Neural progenitor cell (in vitro differentiated cells): ENCODE data around the gene RGCC. TPM values are rescaled to one million over a fixed set of nuclear protein-coding genes. Genes with fewer than 3 reads are reported as not detected.

Experiments used
- DNase-seq: peaks from one replicate; pipeline ENCODE4 v3.0.0-alpha.2; 2016; ENCODE audit warnings: low spot score
- H2AFZ ChIP-seq: fragments of 200-600 bp; sonication (generic); replicated peaks from 2 replicates; pipeline ENCODE4 v1.6.1; 2016; ENCODE audit warnings: antibody characterized with exemption
- H3F3A ChIP-seq: fragments of 200-600 bp; sonication (generic); 2 replicates; pipeline ENCODE4 v1.6.1; 2016; ENCODE audit warnings: antibody characterized with exemption, low read depth
- H3K27ac ChIP-seq: fragments of 200-600 bp; sonication (generic); 2 replicates; pipeline ENCODE4 v1.5.1; 2016; ENCODE audit warnings: mild to moderate bottlenecking
- H3K27me3 ChIP-seq: fragments of 200-600 bp; sonication (generic); 2 replicates; pipeline ENCODE4 v1.6.1; 2016; ENCODE audit warnings: mild to moderate bottlenecking, moderate library complexity
- H3K36me3 ChIP-seq: fragments of 200-600 bp; sonication (generic); 2 replicates; pipeline ENCODE4 v1.5.1; 2016
- H3K4me1 ChIP-seq: fragments of 200-600 bp; sonication (generic); 2 replicates; pipeline ENCODE4 v1.6.1; 2016; ENCODE audit warnings: mixed run types
- H3K4me2 ChIP-seq: fragments of 200-600 bp; sonication (generic); 2 replicates; pipeline ENCODE4 v1.6.1; 2016
- H3K4me3 ChIP-seq: fragments of 200-600 bp; sonication (generic); 2 replicates; pipeline ENCODE4 v1.5.1; 2016
- H3K79me2 ChIP-seq: fragments of 200-600 bp; sonication (generic); 2 replicates; pipeline ENCODE4 v1.6.1; 2016; ENCODE audit warnings: low read depth
- H3K9ac ChIP-seq: fragments of 200-600 bp; sonication (generic); 2 replicates; pipeline ENCODE4 v1.6.1; 2016
- H3K9me3 ChIP-seq: fragments of 200-600 bp; sonication (generic); 2 replicates; pipeline ENCODE4 v1.5.1; 2016; ENCODE audit warnings: low read depth
- H4K20me1 ChIP-seq: fragments of 200-600 bp; sonication (generic); 2 replicates; pipeline ENCODE4 v1.6.1; 2016; ENCODE audit warnings: low read depth
- H3K27ac Mint-ChIP-seq: 3 replicates; pipeline ENCODE4 v1.8.0; 2021; ENCODE audit warnings: mixed read lengths
- H3K27me3 Mint-ChIP-seq: 2 replicates; pipeline ENCODE4 v1.8.0; 2022; ENCODE audit warnings: low read depth, mild to moderate bottlenecking, inconsistent platforms, moderate library complexity, mixed read lengths; ENCODE audit not compliant: insufficient read depth
- H3K36me3 Mint-ChIP-seq: 3 replicates; pipeline ENCODE4 v1.8.0; 2021; ENCODE audit warnings: mixed read lengths
- H3K4me1 Mint-ChIP-seq: 3 replicates; pipeline ENCODE4 v1.8.0; 2021; ENCODE audit warnings: mixed read lengths
- H3K4me3 Mint-ChIP-seq: 3 replicates; pipeline ENCODE4 v1.8.0; 2021; ENCODE audit warnings: mild to moderate bottlenecking, moderate library complexity, mixed read lengths
- H3K9me3 Mint-ChIP-seq: 3 replicates; pipeline ENCODE4 v1.8.0; 2020; ENCODE audit warnings: mixed read lengths
- EZH2 ChIP-seq: fragments of 200-600 bp; sonication (generic); IDR thresholded peaks from 2 replicates; pipeline ENCODE4 v1.6.1; 2017; ENCODE audit warnings: antibody characterized with exemption, mild to moderate bottlenecking, moderate library complexity
- EZH2phosphoT487 ChIP-seq: fragments of 200-600 bp; sonication (generic); IDR thresholded peaks from 2 replicates; pipeline ENCODE4 v1.6.1; 2017; ENCODE audit warnings: antibody characterized with exemption
- total RNA-seq: library from RNA; depleted of rRNA; stranded (reverse); fragments of >200 nt; gene quantifications from 2 replicates; pipeline ENCODE4 v1.2.3, GENCODE V29; 2015; ENCODE audit warnings: low replicate concordance
- TF ChIP-seq, protein P1 (sequence below): fragments of 200-600 bp; sonication (generic); IDR thresholded peaks from 2 replicates; pipeline ENCODE4 v1.5.1; 2017; ENCODE audit warnings: antibody characterized with exemption, mild to moderate bottlenecking

RGCC gene
- total RNA-seq, 1 donor from 2014 or later, result not detected

DNA sequence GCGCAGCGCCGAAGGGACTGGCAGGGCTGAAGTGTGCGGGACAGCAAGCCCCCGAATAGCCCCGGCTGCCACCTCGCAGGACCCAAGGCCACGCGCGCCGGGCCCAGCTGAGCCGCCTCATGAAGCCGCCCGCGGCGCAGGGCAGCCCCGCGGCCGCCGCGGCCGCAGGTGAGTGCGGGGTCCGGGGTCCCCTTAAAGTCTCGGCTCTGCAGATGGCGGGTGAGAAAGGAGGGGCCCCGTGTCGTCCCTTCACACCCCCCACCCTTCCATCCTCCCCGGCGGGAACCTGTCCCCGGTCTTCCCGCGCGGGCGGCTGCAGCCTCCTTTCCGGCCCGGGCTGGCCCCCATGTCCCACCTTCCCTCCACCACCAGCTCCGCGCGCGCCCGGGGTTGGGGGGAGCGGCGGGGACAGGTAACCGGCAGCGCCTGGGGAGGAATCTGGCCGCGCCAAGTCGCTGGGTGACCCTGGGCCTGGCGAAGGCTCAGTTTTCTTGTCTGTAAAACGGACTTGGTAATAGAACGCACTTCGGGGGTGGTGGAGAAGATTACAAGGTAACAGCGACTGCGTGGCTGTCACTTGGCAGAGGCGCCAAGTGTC, 338 bp downstream of the RGCC start:
- Histone ChIP-seq H3K27ac (no peak overlapping the region), H3K36me3 (no peaks in the 10 kb centered on the region), H4K20me1 (no peaks in the 10 kb centered on the region), H3K9ac (no peak overlapping the region), H3K27me3 (peaks cover 100% of the 10 kb centered on the region), H3K9me3 (no peaks in the 10 kb centered on the region), H3K4me2 (peak overlapping the region; percentile 90), H2AFZ (peak overlapping the region; percentile 92), H3K79me2 (no peaks in the 10 kb centered on the region), H3K4me3 (peak overlapping the region; percentile 63), H3F3A (peaks cover 8% of the 10 kb centered on the region), H3K4me1 (no peaks in the 10 kb centered on the region)
- peaks cover 6% of the 10 kb centered on the region for H3K9me3 Mint-ChIP-seq
- H3K36me3 Mint-ChIP-seq, result peaks cover 1% of the 10 kb centered on the region
- peak; percentile 38 for TF ChIP-seq EZH2
- TF ChIP-seq, protein P1, sequence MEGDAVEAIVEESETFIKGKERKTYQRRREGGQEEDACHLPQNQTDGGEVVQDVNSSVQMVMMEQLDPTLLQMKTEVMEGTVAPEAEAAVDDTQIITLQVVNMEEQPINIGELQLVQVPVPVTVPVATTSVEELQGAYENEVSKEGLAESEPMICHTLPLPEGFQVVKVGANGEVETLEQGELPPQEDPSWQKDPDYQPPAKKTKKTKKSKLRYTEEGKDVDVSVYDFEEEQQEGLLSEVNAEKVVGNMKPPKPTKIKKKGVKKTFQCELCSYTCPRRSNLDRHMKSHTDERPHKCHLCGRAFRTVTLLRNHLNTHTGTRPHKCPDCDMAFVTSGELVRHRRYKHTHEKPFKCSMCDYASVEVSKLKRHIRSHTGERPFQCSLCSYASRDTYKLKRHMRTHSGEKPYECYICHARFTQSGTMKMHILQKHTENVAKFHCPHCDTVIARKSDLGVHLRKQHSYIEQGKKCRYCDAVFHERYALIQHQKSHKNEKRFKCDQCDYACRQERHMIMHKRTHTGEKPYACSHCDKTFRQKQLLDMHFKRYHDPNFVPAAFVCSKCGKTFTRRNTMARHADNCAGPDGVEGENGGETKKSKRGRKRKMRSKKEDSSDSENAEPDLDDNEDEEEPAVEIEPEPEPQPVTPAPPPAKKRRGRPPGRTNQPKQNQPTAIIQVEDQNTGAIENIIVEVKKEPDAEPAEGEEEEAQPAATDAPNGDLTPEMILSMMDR, result no peak
- TF ChIP-seq EZH2phosphoT487, result peak; percentile 62
- peak overlapping the region; percentile 84 for H3K4me3 Mint-ChIP-seq
- DNase-seq, result no peak
- peaks cover 13% of the 10 kb centered on the region for H3K4me1 Mint-ChIP-seq
- peaks cover 30% of the 10 kb centered on the region for H3K27me3 Mint-ChIP-seq
- no peak overlapping the region for H3K27ac Mint-ChIP-seq

GRCh38 chr13:41458187-41458760, 924 bp downstream of the RGCC start:
- H3K4me2 ChIP-seq, result peak overlapping the region; percentile 90
- H3K9ac ChIP-seq, result no peak overlapping the region
- Mint-ChIP-seq H3K36me3 (peaks cover 1% of the 10 kb centered on the region), H3K4me1 (peaks cover 13% of the 10 kb centered on the region), H3K27ac (no peak overlapping the region), H3K4me3 (peak overlapping the region; percentile 84), H3K9me3 (peaks cover 6% of the 10 kb centered on the region), H3K27me3 (peaks cover 30% of the 10 kb centered on the region)
- peaks cover 8% of the 10 kb centered on the region for H3F3A ChIP-seq
- H3K4me3 ChIP-seq, result peak overlapping the region; percentile 63
- H4K20me1 ChIP-seq, result no peaks in the 10 kb centered on the region
- no peaks in the 10 kb centered on the region for H3K36me3 ChIP-seq
- DNase-seq, result peak; percentile 54
- H3K27me3 ChIP-seq, result peaks cover 99% of the 10 kb centered on the region
- H2AFZ ChIP-seq, result peak overlapping the region; percentile 92
- no peak overlapping the region for H3K27ac ChIP-seq
- no peaks in the 10 kb centered on the region for H3K9me3 ChIP-seq
- H3K4me1 ChIP-seq, result no peaks in the 10 kb centered on the region
- no peaks in the 10 kb centered on the region for H3K79me2 ChIP-seq
- TF ChIP-seq EZH2phosphoT487, result peak; percentile 92
- TF ChIP-seq EZH2, result peak; percentile 94
- TF ChIP-seq, protein P1, result no peak

GRCh38 chr13:41458761-41459431, 1.5 kb downstream of the RGCC start:
- Histone ChIP-seq H3K4me1 (no peaks in the 10 kb centered on the region), H3K9me3 (no peaks in the 10 kb centered on the region), H4K20me1 (no peaks in the 10 kb centered on the region), H3F3A (peaks cover 8% of the 10 kb centered on the region), H3K27ac (no peak overlapping the region), H3K36me3 (no peaks in the 10 kb centered on the region), H3K79me2 (no peaks in the 10 kb centered on the region), H3K4me2 (peak overlapping the region; percentile 90), H3K9ac (no peak overlapping the region), H3K27me3 (peaks cover 93% of the 10 kb centered on the region), H2AFZ (peak overlapping the region; percentile 92), H3K4me3 (peak overlapping the region; percentile 63)
- no peak overlapping the region for H3K27ac Mint-ChIP-seq
- peak overlapping the region; percentile 84 for H3K4me3 Mint-ChIP-seq
- peaks cover 1% of the 10 kb centered on the region for H3K36me3 Mint-ChIP-seq
- peaks cover 13% of the 10 kb centered on the region for H3K4me1 Mint-ChIP-seq
- peak; percentile 22 for DNase-seq
- TF ChIP-seq EZH2phosphoT487 (no peak), EZH2 (no peak)
- TF ChIP-seq, protein P1, result peak; percentile 60
- H3K9me3 Mint-ChIP-seq, result peaks cover 6% of the 10 kb centered on the region
- peaks cover 30% of the 10 kb centered on the region for H3K27me3 Mint-ChIP-seq
